ENCODE measurements around the gene CLRN1.

Gene CLRN1

DNA sequence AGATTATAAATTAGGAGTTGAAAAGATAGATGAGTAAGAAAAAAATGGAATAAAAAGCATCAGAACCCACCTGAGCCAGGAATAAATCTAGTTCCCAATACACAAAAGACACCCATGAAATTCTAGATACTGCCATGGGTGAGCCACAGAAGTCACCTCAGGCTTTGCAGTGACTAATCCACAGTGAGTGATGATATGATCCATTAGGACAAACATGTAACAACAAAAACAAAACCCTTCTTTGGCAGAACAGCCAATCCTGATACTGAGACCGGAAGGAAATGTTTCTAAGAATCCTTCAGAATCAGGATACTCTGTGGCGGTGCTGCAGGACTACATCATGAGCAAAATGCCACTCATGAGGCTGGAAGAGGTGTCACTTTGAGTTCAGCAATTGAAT is 52.3 kb downstream of the CLRN1 start:
- DNase-seq (ENCODE audit: low read depth): no peak

DNA sequence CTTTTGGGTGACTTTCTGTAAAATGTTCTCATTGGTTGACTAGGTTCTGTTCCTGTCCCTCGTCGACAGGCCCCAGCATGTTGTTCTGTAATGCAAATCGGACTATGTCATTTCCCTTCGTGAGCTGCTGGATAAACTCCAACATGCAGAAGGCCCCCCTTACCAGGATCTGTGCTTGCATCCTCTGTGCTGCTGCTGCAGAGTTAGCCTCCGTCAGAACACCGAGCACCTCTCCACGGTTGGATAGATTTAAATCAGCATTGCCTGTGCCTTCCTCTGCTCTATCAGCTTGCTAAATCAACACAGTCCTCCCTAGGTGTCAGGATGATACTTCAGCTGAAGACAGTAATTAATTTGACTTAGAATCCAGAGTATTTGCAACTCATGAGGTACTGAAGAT is 54.6 kb downstream of the CLRN1 start:
- DNase-seq (ENCODE audit: low read depth): no peak

DNA sequence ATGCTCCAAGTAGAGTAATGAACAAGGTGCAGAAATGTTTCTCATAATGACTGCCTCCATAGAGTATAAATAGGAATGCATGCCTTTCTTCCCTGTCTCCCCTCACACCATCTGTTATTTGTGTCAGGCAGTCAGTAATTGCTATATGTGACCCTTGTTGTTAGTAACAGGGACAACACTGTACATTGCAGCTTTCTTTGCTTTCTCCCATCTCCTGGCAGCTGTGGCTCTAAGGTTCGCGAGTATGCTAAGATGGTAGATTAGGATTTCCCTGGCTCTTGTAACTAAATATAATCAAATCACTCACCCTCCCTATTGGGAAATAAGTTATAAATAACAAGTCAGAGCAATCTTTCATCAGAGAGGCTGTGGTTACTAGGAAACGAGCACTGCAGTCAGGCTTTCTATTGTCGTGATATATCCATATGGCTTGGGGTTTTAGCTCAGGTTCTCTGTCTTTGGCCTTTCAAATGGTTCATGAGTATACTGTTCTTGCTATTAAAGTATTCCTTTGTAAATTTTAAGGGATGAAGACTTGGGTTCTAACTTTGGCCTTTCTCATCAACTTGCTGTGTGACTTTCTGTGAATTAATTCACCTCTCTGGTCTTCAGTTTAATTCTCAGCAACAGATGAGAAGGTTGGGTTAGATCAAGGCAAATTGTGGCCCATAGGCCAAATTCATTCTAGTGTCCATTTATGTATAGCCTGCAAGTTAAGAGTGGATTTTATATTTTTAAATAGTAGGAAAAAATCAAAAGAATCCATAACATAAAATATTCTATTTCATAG is 59.2 kb downstream of the CLRN1 start:
- DNase-seq (ENCODE audit: low read depth): no peak

DNA sequence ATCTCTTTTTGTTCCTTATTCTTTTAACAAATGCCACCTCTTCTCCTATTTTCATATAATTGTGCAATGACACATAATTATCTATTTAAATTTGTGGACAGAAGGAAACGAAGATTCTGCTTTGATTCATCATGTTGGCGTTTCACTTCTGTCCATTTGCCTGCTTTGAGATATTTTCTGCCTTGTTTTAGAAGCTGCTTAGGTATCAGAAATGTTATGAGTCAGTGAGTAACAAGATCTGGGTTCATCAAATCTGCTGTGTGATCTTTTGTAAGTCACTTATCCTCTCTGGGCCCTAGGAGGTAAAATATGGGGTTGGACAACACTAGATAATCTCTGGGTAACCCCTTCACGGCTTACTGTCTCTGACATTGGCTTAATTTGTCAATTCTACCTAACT is 60.0 kb downstream of the CLRN1 start:
- DNase-seq (ENCODE audit: low read depth): no peak

DNA sequence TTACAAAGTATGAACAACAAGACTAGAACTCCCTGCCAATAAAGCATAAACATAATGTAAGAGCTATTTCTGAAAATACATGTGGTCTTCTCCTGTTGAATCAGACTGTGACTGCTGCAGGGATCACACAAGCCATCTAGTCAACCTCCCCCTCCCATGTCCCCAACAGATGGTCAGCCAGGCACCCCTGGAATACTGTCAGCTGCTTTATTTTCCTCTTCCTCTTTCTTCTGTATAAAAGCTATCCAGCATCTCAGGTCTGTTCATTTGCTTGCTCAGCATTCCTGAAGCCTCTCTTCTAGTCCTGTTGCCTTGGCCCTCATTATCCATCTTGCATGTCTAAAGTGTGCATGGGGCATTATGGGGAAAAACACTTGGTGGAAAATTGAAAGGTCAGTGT is 60.8 kb downstream of the CLRN1 start:
- DNase-seq (ENCODE audit: low read depth): no peak

DNA sequence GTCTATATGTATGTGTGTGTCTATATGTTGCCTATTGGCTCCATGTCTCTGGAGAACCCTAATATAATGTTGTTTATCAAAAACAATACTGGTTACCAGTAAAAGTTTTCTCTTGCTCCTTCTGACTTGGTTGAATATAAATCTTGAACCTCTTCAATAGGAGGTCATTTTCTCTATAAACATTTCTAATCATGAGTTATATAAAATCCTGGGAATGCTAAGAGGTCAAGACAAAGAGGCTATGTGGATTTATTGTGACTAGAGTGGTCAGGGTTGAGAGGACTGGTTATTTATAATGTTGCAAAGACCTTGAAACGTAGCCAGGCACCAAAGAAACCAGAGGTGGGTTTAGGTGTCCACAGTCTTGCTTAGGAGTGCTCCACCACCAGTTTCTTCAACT is 66.1 kb downstream of the CLRN1 start:
- no peak for DNase-seq (ENCODE audit: low read depth)

DNA sequence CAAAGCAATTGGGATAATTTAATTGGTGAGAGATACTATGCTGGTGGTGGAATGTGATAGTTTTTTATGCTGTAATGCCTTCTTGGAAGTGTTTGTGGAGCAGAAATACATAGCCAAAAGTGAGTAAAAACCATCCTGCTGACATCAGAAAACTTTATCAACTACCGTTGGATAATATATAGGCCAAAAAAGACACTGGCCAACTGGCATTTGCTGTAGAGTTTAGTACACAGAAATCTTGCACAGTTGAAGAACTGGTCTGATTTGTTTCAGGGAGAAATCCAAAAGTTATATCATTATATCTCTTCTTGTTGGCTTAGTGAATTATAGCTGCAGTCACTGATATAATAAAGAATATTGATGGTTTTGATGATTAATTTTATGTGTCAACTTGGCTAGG is 66.8 kb downstream of the CLRN1 start:
- no peak for DNase-seq (ENCODE audit: low read depth)

DNA sequence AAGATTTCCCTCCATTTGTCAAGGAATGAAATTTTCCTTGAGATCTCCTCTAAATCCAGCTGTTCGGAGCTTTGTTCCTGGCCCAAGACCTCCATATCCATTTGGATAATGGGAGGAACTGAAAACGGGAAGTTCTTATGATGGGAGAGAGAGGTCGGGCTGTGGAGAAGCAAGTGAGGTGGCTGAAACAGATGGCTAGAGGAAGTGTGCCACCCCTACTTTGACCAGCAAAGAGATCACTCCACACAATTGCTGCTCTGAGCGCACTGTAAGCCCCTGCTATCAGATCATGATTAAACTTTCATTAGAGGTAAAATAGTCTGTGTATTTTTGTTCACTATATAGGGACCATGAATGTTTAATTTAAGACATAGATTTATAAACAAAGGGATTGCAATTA is 67.2 kb downstream of the CLRN1 start, which contains the start of gene MINDY4B:
Gene MINDY4B (minus strand): TSS at position 101 of the 400 bp plus-strand sequence. CDS start 0 bp downstream, at position 101.
- no peak for DNase-seq (ENCODE audit: low read depth)

DNA sequence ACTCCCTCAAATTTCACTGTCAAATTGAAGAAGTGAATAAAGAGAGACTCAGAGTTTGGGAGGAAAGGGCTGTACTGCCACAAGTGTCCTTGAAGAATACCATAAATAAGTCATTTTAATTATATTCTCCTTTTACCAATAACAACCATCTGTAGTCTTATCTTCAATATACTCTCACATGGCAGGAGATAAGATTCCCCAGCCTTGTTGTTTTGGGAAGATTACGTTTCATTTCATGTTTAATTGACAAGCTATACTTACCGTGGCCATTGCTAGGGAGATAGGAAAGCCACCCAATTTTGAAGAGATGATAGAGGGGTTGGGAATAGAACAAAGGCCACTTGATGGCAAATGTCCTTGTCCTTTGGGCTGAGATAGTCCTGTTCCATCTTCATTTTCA is 69.5 kb downstream of the CLRN1 start:
- no peak for DNase-seq (ENCODE audit: low read depth)

DNA sequence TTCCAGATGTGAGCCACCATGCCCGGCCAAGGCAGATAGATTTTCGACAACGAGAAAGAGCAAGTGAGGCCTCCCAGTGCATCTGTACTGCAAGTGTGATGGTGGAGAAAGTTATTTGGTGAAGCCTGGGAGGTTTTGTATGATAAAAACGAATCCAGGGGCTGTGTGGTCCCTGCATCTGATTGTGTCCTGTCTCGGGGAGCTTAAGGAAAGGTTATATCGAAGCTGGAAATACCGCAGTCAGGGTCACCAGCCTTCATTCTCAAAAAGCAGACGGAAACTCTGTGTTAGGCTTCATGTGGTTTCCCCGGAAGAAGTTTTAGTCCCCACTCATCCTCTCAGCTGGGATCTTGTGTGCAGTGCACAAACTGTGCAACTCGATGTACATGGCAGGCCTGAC is 70.7 kb downstream of the CLRN1 start:
- no peak for DNase-seq (ENCODE audit: low read depth)

DNA sequence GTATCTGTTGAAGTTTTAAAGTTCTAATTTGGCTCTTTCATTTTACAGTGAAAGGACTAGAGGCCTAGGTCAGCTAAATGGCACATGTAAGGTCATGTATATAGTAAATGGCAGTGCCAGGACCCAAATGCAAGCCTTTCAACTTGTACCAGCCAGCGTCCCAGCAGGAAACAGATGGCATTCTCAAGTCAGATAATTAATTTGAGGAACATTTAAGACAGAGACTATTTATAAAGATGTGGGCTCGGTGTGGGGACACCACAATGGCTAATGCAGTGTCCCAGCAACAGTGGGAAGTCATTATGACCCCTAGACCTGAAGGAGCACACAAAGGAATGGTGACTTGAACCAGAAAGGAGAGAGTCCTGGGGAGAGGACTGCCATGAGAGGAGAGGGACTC is 73.4 kb downstream of the CLRN1 start:
- DNase-seq (ENCODE audit: low read depth): no peak

DNA sequence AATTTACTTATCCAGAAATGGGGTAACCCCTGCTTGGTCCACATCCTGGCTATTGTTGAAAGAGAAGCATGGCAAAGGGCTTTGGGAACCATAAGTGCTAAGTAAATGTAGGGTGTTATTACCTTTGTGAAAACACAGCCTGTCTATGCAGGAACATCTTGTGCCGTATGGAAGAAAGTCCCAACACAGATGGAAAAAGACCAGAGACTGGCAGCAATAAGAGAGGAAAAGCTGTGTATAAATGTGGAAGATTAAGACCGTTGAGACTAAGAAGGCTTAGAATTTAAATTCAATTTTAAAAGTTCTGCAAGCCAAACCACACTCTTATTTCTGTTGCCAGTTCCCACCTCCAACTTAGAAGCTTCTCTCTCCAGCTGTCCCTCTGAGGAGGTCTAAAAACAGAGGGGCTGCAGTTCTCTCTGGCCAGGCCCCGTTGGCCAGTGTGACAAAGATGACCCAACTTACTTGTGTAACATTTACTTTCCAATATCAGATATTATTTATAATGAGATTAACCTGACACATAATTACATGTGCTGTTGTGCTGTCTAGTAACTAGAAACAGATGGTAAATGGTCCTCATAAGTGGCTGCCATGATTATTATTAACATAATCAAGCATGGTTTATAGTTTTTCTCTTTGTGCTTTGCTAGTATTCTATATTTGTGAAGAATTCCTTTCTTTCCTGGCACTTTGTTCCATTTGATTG is 74.3 kb downstream of the CLRN1 start:
- no peak for DNase-seq (ENCODE audit: low read depth)

DNA sequence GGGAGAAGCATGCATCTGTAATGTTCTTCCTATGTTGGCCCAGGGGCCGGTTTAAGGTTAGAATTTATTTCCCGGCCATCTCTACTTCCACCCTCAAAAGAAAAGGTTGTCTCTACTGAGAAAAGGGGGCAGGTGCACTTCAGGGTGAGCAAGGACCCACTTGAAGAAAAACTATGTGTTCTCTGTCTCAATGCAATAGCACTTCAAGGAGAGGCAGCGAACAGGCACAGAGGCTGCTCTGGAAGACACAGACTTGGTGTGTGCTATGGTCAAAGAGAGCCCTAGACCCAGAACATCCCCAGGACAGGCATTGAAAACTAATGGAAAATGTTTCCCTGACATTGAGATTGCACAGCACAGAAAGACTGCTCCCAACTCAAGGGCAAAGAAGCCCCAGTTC is 74.9 kb downstream of the CLRN1 start:
- DNase-seq (ENCODE audit: low read depth): no peak

DNA sequence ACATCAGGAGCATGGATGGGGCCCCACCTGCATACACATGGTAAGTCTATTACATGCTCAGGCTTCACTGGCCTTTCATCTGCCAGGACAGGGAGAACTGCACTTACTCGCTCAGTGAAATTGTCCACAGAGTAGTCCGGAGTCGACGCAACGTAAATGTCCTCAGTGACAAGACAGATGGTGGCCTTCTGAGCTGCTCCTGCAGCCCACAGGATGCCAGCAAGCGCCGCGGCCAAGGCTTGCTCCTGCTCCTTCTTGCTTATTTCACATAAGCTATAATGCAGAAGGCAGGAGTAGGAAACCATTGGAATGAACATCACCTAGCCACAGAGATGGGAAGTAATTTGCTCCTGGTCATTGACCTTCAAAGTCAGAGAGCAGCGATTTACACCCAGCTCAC is 81.7 kb downstream of the CLRN1 start:
- no peak for DNase-seq (ENCODE audit: low read depth)

DNA sequence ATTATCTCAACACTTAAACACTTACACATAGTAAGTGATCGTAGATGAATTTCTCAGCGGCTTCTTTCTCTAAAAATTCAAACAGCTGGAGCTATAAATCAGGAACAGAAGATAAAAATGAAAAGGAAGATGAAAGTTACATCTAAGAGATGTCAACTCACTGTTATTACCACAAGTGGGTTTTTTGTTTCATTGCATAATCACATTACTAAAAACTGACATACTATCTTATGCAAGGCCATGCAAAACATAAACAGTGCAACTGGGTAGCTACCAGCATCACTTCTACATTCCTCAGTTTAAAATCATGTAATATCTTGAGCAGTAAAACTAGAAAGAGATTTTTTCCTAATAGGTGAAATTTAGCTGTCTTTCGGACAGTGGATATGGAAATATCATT is 82.2 kb downstream of the CLRN1 start:
- no peak for DNase-seq (ENCODE audit: low read depth)

DNA sequence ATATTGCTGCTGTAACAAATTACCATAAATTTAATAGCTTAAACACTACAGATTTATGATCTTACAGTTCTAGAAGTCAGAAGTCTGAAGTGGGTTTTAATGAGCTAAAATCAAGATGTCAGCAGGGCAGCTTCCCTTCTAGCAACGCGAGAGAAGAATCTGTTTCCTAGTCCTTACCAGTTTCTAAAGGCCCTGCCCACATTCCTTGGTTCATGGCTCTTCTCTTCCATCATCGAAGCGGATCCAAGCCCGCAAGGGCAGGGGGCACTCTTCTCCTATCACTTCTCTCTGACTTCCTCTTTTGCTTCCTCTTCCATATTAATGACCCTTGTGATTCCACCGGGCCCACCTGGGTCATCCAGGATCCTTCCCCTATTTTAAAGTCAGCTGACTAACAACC is 83.4 kb downstream of the CLRN1 start:
- no peak for DNase-seq (ENCODE audit: low read depth)

DNA sequence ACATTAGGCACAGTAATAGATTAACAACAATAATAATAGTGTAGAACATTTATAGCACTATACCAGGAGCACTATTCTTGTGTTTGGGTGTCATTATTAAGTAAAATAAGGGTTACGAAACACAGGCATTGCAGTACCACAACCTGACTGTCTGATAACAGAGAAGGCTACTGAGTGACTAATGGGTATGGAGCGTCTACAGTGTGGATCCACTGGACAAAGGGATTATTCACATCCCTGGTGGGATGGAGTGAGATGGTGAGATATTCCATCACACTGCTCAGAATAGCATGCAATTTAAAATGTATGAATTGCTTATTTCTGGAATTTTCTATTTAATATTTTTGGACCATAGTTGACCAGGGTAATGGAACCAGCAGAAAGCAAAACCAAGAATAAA is 85.5 kb downstream of the CLRN1 start:
- no peak for DNase-seq (ENCODE audit: low read depth)

DNA sequence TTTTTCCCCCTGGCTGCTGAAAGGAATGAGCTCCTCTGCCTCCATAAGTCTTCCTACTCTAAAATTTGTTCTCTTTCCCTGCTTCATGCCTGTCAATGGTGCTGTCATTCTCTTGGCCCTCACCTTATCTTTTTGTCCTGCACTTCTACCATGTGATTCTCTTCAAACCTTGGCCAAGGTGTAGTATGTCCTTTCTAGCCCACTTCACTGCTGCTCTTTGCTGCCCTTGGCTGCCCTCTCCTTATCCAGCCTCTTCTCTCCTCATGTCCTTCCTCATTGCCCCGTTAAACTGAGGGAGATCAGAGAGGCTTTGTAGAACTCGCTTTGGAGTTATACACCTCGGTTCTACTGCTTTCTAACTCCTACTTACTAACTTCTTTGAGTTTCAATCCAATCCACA is 87.0 kb downstream of the CLRN1 start:
- DNase-seq (ENCODE audit: low read depth): no peak

DNA sequence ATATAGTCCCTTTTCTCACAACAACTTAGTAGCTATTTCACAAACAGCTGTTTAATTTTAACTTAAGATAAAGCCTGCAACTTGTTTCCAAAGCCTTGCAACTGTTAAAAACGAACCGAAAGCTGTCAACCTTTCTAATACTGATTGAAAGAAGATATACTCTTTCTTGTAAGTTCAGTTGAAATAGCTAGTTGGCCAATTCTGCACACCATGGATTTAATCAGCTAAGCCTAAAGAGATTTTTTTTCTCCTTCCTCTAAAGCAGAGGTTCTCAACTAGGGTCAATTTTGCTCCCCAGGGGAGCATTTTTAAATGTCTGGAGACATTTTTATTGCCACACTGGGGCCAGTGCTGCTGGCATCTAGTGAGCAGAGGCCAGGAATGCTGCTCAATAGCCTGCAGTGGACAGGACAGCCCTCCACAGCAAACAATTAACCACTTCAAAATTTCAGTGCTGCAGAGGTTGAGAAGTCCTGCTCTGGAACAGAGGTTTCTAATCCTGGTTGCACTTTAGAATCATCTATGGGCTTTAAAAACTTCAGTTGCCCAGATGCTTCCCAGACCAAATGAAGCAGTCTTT is 93.4 kb downstream of the CLRN1 start:
- DNase-seq (ENCODE audit: low read depth): no peak

DNA sequence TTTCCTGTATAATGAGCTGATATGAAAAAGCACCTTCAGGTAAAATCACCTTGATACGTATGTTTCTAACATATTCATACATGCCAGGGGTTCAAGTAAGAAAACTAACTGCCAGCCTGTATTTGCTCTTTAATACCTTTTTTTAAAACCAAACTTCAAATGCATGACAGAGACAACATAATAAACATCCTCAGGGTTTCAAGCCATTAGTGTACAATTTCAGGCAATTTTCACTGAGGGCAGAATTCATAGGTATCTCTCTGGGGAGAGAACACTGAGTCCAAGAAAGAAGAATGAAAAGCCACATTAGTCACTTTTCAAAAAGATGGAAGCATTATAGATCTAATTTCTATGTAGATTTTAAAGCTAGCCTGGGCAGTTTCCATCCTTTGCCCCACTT is 94.2 kb downstream of the CLRN1 start:
- no peak for DNase-seq (ENCODE audit: low read depth)

DNA sequence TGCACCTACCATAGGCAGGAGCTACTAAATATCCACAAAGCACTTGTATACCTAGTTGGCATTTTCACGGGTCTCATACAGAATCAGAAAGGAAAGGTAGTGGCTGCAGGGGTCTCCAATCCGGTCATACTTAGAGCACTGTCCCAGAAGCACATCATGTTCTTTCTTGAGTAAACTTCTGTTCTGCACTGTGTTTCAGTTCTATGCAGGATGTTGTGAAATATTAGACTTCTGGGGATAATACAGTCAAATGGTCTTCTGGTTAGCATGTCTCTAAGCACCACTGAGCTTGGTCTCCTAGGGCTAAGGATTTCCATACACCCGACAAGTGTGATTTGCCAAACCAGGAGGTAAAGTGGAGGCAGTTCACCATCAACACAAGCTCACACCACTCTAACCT is 95.2 kb downstream of the CLRN1 start:
- no peak for DNase-seq (ENCODE audit: low read depth)

DNA sequence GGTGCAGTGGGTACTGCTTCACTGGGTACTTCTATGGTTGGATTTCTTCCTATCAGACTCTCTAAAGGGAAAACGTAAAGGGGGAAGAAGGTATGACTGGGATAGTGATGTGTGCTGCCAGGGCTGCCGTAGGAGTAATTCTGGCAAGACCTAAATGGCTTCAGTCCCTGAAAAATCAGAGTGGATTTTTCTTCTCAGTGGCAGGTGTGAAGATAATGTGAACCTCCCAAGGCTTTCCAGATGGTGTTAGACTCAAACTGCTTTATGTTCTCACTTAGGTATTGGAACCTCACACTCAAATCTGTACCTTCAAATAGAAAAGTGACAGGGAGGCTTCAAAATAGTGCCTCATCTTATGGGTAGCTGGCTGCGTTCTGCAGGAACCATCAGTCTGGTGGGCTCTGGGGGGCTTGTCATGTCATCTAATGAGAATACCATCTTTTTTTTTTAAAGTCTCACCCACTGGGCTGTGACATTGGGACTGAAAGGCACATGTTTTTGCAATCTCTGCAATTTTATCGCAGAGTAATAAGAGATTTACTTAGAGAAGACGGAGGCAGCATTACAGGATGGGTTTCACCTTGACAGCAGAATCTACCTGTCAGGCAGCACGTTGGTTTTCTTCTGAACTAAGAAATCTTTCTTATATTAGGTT is 95.8 kb downstream of the CLRN1 start:
- DNase-seq (ENCODE audit: low read depth): no peak
